ENCODE results near the gene RRAGD.
A peak's percentile ranks its signal among the peaks of the same experiment; 100 is the strongest.

- peak in 3 of 4 experiments; percentile 58 to 73 (median 65) for TF ChIP-seq CTCF (IDR thresholded peaks at IDR 0.05)
- peak; percentile 73 for TF ChIP-seq POLR2AphosphoS5 (IDR thresholded peaks at IDR 0.05)
- TF ChIP-seq POLR2A (IDR thresholded peaks at IDR 0.05): no peak
Measured at GRCh38 chr6:89368999-89369398, 43.1 kb downstream of the RRAGD start.

All from prostate gland (tissue), 2 donors.